ENCODE results near the gene VPS13C.

The VPS13C gene

DNA sequence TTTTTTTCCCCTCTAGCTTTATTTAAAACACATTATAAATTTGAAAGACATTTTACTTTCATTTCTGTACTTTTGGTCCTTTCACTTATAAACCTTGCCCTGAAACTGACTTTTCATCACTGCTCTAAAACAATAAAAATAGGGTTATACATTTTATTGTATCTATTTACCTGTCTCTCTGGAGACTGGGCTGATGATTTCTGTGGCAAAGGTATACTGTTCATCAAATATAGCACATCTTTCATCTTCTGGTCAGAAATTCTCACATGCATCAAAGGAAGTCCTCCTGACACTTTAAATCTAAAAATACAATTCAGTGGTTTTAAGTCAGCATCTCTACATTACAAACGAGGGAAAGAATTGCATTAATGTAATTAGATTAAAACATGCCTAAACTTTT is 86.1 kb downstream of the VPS13C start:
- Histone ChIP-seq H3K4me1 (ENCODE audit: control insufficient read depth, insufficient read depth, low read length) (no peaks in the 10 kb centered on the region), H3K9me3 (ENCODE audit: control insufficient read depth, low read length) (no peaks in the 10 kb centered on the region), H3K36me3 (ENCODE audit: control insufficient read depth, insufficient read depth, low read length) (peaks cover 8% of the 10 kb centered on the region), H3K4me3 (ENCODE audit: low read length) (no peak overlapping the region), H3K9ac (ENCODE audit: low read length) (no peak overlapping the region), H3K27me3 (ENCODE audit: control insufficient read depth, insufficient read depth, low read length) (no peaks in the 10 kb centered on the region)

DNA sequence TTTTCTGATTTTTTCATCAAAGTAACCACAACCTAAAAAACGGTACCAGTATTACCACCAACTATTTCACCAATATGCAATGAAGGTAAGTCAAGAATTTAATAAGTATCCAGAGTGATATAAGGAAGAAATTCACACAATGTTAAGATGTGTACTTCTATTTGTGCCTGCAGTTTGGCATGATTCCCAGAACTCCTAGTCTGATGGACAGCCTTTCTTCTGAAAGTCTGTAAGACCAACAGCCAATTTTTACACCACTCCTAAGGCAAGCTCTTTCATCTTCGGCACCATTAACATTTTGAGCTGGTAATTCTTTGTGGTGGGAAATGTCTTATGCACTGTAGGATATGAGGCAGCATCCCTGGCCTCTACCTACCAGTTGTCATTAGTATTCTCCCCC is 108.3 kb downstream of the VPS13C start:
- H3K4me1 ChIP-seq (ENCODE audit: control insufficient read depth, insufficient read depth, low read length) = peaks cover 5% of the 10 kb centered on the region
- H3K36me3 ChIP-seq (ENCODE audit: control insufficient read depth, insufficient read depth, low read length) = no peaks in the 10 kb centered on the region
- no peak overlapping the region for H3K4me3 ChIP-seq (ENCODE audit: low read length)
- no peak overlapping the region for H3K9ac ChIP-seq (ENCODE audit: low read length)
- no peaks in the 10 kb centered on the region for H3K9me3 ChIP-seq (ENCODE audit: control insufficient read depth, low read length)
- H3K27me3 ChIP-seq (ENCODE audit: control insufficient read depth, insufficient read depth, low read length) = no peaks in the 10 kb centered on the region

DNA sequence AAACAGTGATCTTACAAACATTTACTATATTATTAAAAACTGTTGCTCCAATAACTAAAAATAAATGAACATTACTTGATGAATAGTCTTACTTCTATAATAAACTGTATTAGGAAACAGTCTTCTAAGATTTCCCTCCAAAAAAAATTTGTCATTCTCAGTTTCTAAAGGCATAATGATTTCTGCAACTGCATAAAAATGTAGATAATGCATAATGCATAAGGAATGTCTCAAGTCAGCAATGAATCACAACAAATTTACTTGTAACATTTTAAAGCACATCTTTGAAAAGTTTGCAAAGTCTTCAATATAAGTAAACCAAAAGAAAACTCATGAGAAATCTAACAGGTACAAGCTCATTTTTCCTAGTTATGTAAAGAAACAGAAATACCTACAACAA is 113.5 kb downstream of the VPS13C start:
- Histone ChIP-seq H3K4me3 (ENCODE audit: low read length) (no peak overlapping the region), H3K9me3 (ENCODE audit: control insufficient read depth, low read length) (no peaks in the 10 kb centered on the region), H3K4me1 (ENCODE audit: control insufficient read depth, insufficient read depth, low read length) (peaks cover under 1% of the 10 kb centered on the region), H3K9ac (ENCODE audit: low read length) (no peak overlapping the region), H3K36me3 (ENCODE audit: control insufficient read depth, insufficient read depth, low read length) (no peaks in the 10 kb centered on the region), H3K27me3 (ENCODE audit: control insufficient read depth, insufficient read depth, low read length) (no peaks in the 10 kb centered on the region)

DNA sequence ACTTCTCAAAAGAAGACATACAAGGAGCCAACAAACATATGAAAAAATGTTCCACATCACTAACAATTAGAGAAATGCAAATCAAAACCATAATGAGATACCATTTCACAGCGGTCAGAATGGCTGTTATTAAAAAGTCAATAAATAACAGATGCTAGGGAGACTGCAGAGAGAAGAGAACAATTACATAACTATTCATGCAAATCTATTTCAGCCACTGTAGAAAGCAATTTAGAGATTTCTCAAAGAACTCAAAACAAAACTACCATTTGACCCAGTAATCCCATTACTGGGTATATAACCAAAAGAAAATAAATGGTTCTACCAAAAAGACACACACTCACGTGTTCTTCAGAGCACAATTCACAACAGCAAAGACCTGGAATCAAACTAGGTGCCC is 116.3 kb downstream of the VPS13C start:
- no peaks in the 10 kb centered on the region for H3K9me3 ChIP-seq (ENCODE audit: control insufficient read depth, low read length)
- no peaks in the 10 kb centered on the region for H3K4me1 ChIP-seq (ENCODE audit: control insufficient read depth, insufficient read depth, low read length)
- no peak overlapping the region for H3K4me3 ChIP-seq (ENCODE audit: low read length)
- H3K36me3 ChIP-seq (ENCODE audit: control insufficient read depth, insufficient read depth, low read length) = no peaks in the 10 kb centered on the region
- no peak overlapping the region for H3K9ac ChIP-seq (ENCODE audit: low read length)
- H3K27me3 ChIP-seq (ENCODE audit: control insufficient read depth, insufficient read depth, low read length) = no peaks in the 10 kb centered on the region

DNA sequence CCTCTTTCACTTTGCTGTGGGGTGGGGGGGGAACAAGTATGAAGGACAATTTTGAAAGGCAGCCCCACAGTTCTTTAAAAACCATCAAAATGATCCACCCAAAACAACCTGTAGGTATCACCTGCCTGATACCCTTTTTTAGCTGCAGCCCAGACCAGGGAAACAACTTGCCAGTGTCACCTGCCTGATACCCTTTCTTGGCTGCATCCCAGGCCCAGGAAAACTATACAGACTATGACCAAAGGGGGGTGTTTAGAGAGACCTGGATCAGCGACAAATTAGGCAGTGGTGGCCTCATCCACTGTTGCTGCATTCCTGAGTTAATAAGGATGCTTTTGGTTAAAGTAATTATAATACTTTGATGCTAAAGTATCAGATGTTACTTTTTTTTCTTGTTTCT is 122.0 kb downstream of the VPS13C start:
- H3K36me3 ChIP-seq (ENCODE audit: control insufficient read depth, insufficient read depth, low read length) = no peaks in the 10 kb centered on the region
- H3K27me3 ChIP-seq (ENCODE audit: control insufficient read depth, insufficient read depth, low read length) = no peaks in the 10 kb centered on the region
- H3K9me3 ChIP-seq (ENCODE audit: control insufficient read depth, low read length) = no peaks in the 10 kb centered on the region
- no peak overlapping the region for H3K9ac ChIP-seq (ENCODE audit: low read length)
- no peaks in the 10 kb centered on the region for H3K4me1 ChIP-seq (ENCODE audit: control insufficient read depth, insufficient read depth, low read length)
- no peak overlapping the region for H3K4me3 ChIP-seq (ENCODE audit: low read length)

DNA sequence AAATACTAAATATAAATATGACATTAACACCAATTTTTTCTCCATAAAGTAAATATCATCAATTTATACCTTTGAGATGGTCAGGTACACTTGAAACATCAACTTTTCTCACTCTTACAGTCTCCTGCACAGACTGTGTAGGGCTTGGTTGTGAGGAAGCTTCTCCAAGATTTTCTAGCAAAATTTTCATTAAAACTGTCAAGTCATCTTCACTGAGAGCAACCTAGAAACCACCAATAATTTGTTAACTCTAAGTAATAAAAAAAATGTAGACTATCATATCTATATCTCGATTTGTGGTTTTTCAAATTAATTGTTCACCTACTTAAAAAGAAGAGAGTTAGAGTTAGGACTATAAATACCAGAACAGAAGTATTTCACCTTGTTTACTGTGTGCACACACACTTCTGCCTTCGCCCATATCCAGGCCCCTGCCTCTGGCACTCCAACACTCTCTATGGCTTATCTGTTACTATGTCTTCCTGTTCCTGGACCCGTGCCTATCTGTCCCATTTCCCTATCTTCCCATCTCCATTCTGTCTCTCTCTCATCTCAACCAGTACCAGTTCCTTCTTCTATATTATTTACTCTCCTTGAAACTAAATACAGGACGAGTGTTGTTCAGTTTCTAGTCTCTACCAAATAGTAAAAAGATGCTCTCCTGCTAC is 123.6 kb downstream of the VPS13C start:
- Histone ChIP-seq H3K4me3 (ENCODE audit: low read length) (no peak overlapping the region), H3K27me3 (ENCODE audit: control insufficient read depth, insufficient read depth, low read length) (no peaks in the 10 kb centered on the region), H3K36me3 (ENCODE audit: control insufficient read depth, insufficient read depth, low read length) (no peaks in the 10 kb centered on the region), H3K9me3 (ENCODE audit: control insufficient read depth, low read length) (no peaks in the 10 kb centered on the region), H3K9ac (ENCODE audit: low read length) (no peak overlapping the region), H3K4me1 (ENCODE audit: control insufficient read depth, insufficient read depth, low read length) (no peaks in the 10 kb centered on the region)

DNA sequence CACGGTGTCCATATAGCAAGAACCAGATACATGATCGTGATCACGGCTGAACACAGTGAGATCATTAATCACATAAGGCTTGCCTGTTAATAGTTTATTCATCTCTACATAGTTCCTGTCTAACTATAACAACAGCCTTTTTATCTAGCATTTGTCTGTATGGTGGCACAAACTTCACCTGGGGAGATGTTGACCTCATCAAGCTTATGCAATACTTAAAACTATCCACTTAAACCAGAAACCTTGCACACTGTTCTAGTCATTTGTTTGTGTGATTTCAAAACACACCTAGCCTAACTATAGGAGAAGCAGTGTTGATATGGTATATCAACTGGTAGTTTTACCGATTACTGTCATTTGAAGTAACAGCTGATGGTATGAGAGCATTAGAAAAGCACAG is 124.8 kb downstream of the VPS13C start:
- no peaks in the 10 kb centered on the region for H3K36me3 ChIP-seq (ENCODE audit: control insufficient read depth, insufficient read depth, low read length)
- H3K9me3 ChIP-seq (ENCODE audit: control insufficient read depth, low read length) = no peaks in the 10 kb centered on the region

DNA sequence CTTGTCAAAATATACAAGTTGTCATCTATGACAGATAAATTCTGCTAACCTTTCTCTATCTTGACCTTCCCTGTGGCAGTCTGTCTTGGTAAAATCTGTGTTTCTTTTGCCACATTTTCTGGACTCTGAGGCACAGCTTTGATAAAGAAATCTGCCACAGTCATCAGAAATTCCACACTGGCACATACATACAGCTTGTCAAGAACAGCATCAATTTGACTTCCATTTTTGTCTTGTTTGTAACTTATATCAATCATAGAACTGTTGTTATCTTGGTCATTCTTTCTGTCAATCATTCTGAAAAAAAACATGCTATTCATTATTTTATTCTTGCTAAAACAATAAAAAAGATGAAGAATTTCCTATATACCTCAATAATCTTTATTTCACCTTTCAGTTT is 130.8 kb downstream of the VPS13C start:
- Histone ChIP-seq H3K9me3 (ENCODE audit: control insufficient read depth, low read length) (no peaks in the 10 kb centered on the region), H3K4me3 (ENCODE audit: low read length) (no peak overlapping the region), H3K4me1 (ENCODE audit: control insufficient read depth, insufficient read depth, low read length) (no peaks in the 10 kb centered on the region), H3K36me3 (ENCODE audit: control insufficient read depth, insufficient read depth, low read length) (peaks cover 3% of the 10 kb centered on the region), H3K27me3 (ENCODE audit: control insufficient read depth, insufficient read depth, low read length) (no peaks in the 10 kb centered on the region), H3K9ac (ENCODE audit: low read length) (no peak overlapping the region)

More for the DNA sequence above, 124.8 kb downstream of the VPS13C start:
- Histone ChIP-seq H3K4me1 (ENCODE audit: control insufficient read depth, insufficient read depth, low read length) (no peaks in the 10 kb centered on the region), H3K4me3 (ENCODE audit: low read length) (no peak overlapping the region), H3K27me3 (ENCODE audit: control insufficient read depth, insufficient read depth, low read length) (no peaks in the 10 kb centered on the region), H3K9ac (ENCODE audit: low read length) (no peak overlapping the region)

DNA sequence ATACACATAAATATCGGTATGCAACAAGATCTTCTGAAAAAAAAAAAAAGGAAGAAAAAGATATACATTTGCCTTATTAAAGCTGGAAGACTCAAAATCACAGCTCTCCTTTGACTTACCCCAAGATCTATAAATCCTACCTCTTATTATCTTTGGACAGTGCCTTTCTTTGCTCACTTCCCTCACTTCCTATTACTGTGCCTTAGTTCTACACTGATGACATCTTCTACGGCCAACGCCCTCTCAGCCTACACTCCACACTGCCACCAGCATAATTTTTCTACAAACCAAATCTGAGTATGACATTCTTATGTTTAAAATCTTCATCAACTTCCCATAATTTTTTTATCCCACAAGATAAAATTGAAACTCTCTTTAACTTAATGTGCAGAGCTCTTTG is 137.1 kb downstream of the VPS13C start:
- no peaks in the 10 kb centered on the region for H3K27me3 ChIP-seq (ENCODE audit: control insufficient read depth, insufficient read depth, low read length)
- H3K4me3 ChIP-seq (ENCODE audit: low read length) = no peak overlapping the region
- no peaks in the 10 kb centered on the region for H3K4me1 ChIP-seq (ENCODE audit: control insufficient read depth, insufficient read depth, low read length)
- no peak overlapping the region for H3K9ac ChIP-seq (ENCODE audit: low read length)
- no peaks in the 10 kb centered on the region for H3K9me3 ChIP-seq (ENCODE audit: control insufficient read depth, low read length)
- H3K36me3 ChIP-seq (ENCODE audit: control insufficient read depth, insufficient read depth, low read length) = peaks cover 3% of the 10 kb centered on the region

DNA sequence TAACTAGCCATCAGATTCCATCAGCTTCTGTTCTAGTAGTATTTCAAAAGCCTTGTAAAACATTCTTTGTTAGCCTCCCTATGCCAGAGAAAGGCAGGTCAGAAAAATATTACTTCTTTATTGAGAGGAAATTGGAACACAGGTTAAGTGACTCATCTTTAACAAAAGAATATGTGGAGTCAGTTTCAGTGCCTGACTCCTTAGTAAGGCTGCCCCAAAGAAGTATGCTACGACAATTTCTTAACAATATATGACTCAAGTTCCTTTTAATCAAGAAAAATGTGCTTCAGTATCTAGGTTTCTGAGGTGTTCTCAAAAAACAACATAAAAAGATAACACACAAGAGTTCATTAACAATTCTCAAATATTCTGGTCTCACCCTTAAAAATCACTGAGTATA is 139.2 kb downstream of the VPS13C start:
- no peak overlapping the region for H3K9ac ChIP-seq (ENCODE audit: low read length)
- H3K4me1 ChIP-seq (ENCODE audit: control insufficient read depth, insufficient read depth, low read length) = no peaks in the 10 kb centered on the region
- H3K4me3 ChIP-seq (ENCODE audit: low read length) = no peak overlapping the region
- no peaks in the 10 kb centered on the region for H3K9me3 ChIP-seq (ENCODE audit: control insufficient read depth, low read length)
- no peaks in the 10 kb centered on the region for H3K27me3 ChIP-seq (ENCODE audit: control insufficient read depth, insufficient read depth, low read length)
- H3K36me3 ChIP-seq (ENCODE audit: control insufficient read depth, insufficient read depth, low read length) = peaks cover 5% of the 10 kb centered on the region

DNA sequence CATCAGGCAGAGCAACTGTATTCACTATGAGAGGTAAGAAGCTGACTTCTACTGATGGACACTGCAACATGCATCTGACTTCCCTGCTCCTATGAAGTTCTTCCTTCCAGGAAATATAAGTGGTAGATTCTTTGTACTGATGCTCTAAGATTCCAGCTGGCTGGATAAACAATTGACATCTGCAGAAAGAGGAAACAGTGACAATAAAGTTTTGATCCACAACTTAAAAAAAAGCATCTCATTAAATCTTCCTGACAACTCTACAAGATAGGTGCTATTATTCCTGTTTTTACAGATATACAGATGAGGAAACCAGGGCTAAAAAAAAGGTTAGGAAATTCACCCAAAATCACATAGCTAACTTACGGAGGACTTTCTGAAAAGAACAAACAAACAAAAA is 142.8 kb downstream of the VPS13C start:
- Histone ChIP-seq H3K9me3 (ENCODE audit: control insufficient read depth, low read length) (no peaks in the 10 kb centered on the region), H3K4me3 (ENCODE audit: low read length) (no peak overlapping the region), H3K27me3 (ENCODE audit: control insufficient read depth, insufficient read depth, low read length) (no peaks in the 10 kb centered on the region), H3K4me1 (ENCODE audit: control insufficient read depth, insufficient read depth, low read length) (no peaks in the 10 kb centered on the region), H3K9ac (ENCODE audit: low read length) (no peak overlapping the region), H3K36me3 (ENCODE audit: control insufficient read depth, insufficient read depth, low read length) (peaks cover 5% of the 10 kb centered on the region)

DNA sequence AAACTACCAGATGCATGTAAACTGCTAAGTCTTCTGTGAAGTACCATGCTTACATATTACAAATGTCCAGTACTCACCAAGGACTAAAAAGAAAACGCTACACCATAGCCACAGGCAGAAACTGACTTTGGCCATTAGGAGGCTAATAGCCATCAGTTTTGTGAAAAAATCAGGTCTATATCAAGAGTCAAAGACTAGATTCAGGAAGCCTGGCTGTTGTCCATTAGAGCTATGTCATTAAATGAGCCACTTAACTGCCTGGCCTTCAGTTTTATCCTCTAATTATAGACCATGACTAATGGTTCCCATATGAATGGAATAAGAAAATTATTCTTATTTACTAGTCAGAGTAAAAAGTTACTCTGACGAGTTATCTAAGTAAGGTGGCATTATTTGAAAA is 144.1 kb downstream of the VPS13C start:
- H3K4me1 ChIP-seq (ENCODE audit: control insufficient read depth, insufficient read depth, low read length) = no peaks in the 10 kb centered on the region
- no peaks in the 10 kb centered on the region for H3K9me3 ChIP-seq (ENCODE audit: control insufficient read depth, low read length)
- H3K4me3 ChIP-seq (ENCODE audit: low read length) = no peak overlapping the region
- H3K27me3 ChIP-seq (ENCODE audit: control insufficient read depth, insufficient read depth, low read length) = no peaks in the 10 kb centered on the region
- H3K9ac ChIP-seq (ENCODE audit: low read length) = no peak overlapping the region
- H3K36me3 ChIP-seq (ENCODE audit: control insufficient read depth, insufficient read depth, low read length) = peaks cover 5% of the 10 kb centered on the region

DNA sequence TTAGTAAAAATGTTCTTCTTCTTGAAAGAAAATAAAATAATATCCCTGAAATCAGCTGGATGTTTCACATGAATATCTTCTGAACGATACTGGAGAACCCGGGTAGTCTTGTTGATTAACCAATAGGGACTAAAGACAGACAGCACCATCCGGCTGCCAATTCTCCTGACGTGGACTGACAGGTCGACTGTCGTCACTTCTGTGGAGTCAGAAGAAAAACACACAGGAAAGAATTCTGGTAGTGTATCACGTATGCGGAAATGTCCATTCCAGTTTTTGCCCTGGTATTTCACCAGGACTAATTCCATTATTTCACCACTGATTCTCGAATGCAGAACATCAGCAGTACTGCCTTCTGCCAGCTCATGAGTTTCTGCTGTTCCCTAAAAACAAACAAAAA is 144.6 kb downstream of the VPS13C start:
- H3K9me3 ChIP-seq (ENCODE audit: control insufficient read depth, low read length) = no peaks in the 10 kb centered on the region
- H3K36me3 ChIP-seq (ENCODE audit: control insufficient read depth, insufficient read depth, low read length) = peaks cover 5% of the 10 kb centered on the region
- no peaks in the 10 kb centered on the region for H3K27me3 ChIP-seq (ENCODE audit: control insufficient read depth, insufficient read depth, low read length)
- no peak overlapping the region for H3K4me3 ChIP-seq (ENCODE audit: low read length)
- no peak overlapping the region for H3K9ac ChIP-seq (ENCODE audit: low read length)
- no peaks in the 10 kb centered on the region for H3K4me1 ChIP-seq (ENCODE audit: control insufficient read depth, insufficient read depth, low read length)

Data from mucosa of stomach (tissue), 1 donor.